ENCODE measurements around the gene WDR20.
"Not testable (repeated sequence)": the region's sequence is repeated elsewhere in the genome, so short reads cannot be mapped to it uniquely, and the experiment has no call there.

The WDR20 gene

GRCh38 chr14:102146423-102146822 lies 6.7 kb downstream of the WDR20 start:
- DNase-seq (ENCODE audit: low read depth) = no peak
- TF ChIP-seq CTCF (conservative IDR thresholded peaks at IDR 0.05; ENCODE audit: low read length) = no peak
- H3K4me3 ChIP-seq (ENCODE audit: low read length) = no peak overlapping the region

- H3K4me3 ChIP-seq (ENCODE audit: low read length) = no peak overlapping the region
- no peak for DNase-seq (ENCODE audit: low read depth)
- no peak for TF ChIP-seq CTCF (conservative IDR thresholded peaks at IDR 0.05; ENCODE audit: low read length)
Measured at GRCh38 chr14:102150083-102150482, 10.4 kb downstream of the WDR20 start.

- no peak for TF ChIP-seq CTCF (conservative IDR thresholded peaks at IDR 0.05; ENCODE audit: low read length)
- no peak for DNase-seq (ENCODE audit: low read depth)
- no peak overlapping the region for H3K4me3 ChIP-seq (ENCODE audit: low read length)
Measured at GRCh38 chr14:102150744-102151143, 11.0 kb downstream of the WDR20 start.

- not testable (repeated sequence) for H3K4me3 ChIP-seq (ENCODE audit: low read length); DNase-seq (ENCODE audit: low read depth)
Measured at GRCh38 chr14:102151411-102151810, 11.7 kb downstream of the WDR20 start.

GRCh38 chr14:102154121-102154520 lies 14.4 kb downstream of the WDR20 start:
- no peak overlapping the region for H3K4me3 ChIP-seq (ENCODE audit: low read length)
- DNase-seq (ENCODE audit: low read depth) = no peak
- no peak for TF ChIP-seq CTCF (conservative IDR thresholded peaks at IDR 0.05; ENCODE audit: low read length)

GRCh38 chr14:102154821-102155549 lies 15.3 kb downstream of the WDR20 start:
- no peak overlapping the region for H3K4me3 ChIP-seq (ENCODE audit: low read length)
- TF ChIP-seq CTCF (conservative IDR thresholded peaks at IDR 0.05; ENCODE audit: low read length) = no peak
- DNase-seq (ENCODE audit: low read depth) = no peak

- DNase-seq (ENCODE audit: low read depth) = no peak
- no peak for TF ChIP-seq CTCF (conservative IDR thresholded peaks at IDR 0.05; ENCODE audit: low read length)
- no peak overlapping the region for H3K4me3 ChIP-seq (ENCODE audit: low read length)
Measured at GRCh38 chr14:102157346-102157745, 17.6 kb downstream of the WDR20 start.
